ENCODE results near the gene ABCA1.

DNA sequence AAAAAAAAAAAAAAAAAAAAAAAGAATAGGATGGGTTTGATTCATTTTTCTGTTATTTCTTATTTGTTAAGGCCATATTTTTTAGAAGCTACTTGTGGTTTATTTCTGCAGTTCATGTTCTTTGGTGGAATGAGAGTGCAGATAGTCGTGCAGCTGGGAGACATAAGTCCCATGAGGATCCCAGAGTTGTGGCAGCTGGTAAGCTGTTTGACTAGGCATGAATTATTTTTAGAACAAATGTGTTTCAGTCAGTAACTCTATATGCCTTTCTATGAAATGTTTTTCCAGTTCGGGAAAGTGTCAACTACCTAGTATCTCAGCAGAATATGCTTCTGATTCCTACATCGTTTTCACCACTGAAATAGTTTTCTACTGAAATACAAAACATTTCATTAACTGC, 169.0 kb downstream of the ABCA1 start:
- TF ChIP-seq, protein P1, sequence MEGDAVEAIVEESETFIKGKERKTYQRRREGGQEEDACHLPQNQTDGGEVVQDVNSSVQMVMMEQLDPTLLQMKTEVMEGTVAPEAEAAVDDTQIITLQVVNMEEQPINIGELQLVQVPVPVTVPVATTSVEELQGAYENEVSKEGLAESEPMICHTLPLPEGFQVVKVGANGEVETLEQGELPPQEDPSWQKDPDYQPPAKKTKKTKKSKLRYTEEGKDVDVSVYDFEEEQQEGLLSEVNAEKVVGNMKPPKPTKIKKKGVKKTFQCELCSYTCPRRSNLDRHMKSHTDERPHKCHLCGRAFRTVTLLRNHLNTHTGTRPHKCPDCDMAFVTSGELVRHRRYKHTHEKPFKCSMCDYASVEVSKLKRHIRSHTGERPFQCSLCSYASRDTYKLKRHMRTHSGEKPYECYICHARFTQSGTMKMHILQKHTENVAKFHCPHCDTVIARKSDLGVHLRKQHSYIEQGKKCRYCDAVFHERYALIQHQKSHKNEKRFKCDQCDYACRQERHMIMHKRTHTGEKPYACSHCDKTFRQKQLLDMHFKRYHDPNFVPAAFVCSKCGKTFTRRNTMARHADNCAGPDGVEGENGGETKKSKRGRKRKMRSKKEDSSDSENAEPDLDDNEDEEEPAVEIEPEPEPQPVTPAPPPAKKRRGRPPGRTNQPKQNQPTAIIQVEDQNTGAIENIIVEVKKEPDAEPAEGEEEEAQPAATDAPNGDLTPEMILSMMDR (conservative IDR thresholded peaks at IDR 0.05; ENCODE audit: low read depth, low read length) = no peak
- TF ChIP-seq EZH2phosphoT487 (IDR thresholded peaks at IDR 0.05; ENCODE audit: borderline replicate concordance, low read length) = no peak

Measured in PC-3 (cell line).